B cell (primary cell): ENCODE results near the gene FAM13C. TPM values are rescaled to one million over a fixed set of nuclear protein-coding genes. Genes with fewer than 3 reads are reported as not detected.

ENCODE experiments used
- ATAC-seq: fragments of 200-7000 bp; cut with Tn5 transposase; one replicate; pipeline ENCODE4 v1.10.0; 2021; ENCODE audit warnings: low read depth, mild to moderate bottlenecking, moderate number of reproducible peaks, moderate library complexity
- CTCF ChIA-PET: fragments of 350-600 bp; sonication (Branson Sonifier 250); formaldehyde crosslinking; loops from one replicate; lab custom pipeline; 2021; ENCODE audit warnings: antibody characterized with exemption, inconsistent platforms; lab: Charles Lee
- POLR2A ChIA-PET: fragments of 350-600 bp; sonication (Branson Sonifier 250); formaldehyde crosslinking; loops from one replicate; lab custom pipeline; 2021; ENCODE audit warnings: antibody characterized with exemption; lab: Charles Lee
- DNase-seq: peaks from one replicate; pipeline ENCODE4 v3.0.0; 2013
- H2AFZ ChIP-seq: 2 replicates; pipeline ENCODE4 v1.6.1; 2012; ENCODE audit warnings: mild to moderate bottlenecking, low read depth, low read length; ENCODE audit not compliant: insufficient read depth, poor library complexity, severe bottlenecking
- H3K27ac ChIP-seq, 2 donors: 1 replicate in 1 of 2; 2 replicates in 1 of 2; pipeline ENCODE4 v1.5.1; 2012 to 2013; ENCODE audit warnings: low read length in 2 of 2, mild to moderate bottlenecking in 2 of 2, moderate library complexity in 1 of 2
- H3K27me3 ChIP-seq, 4 experiments: fragments of 200-600 bp in 1 of 4; sonication (generic) in 1 of 4; replicated peaks in 1 of 4; 1 replicate in 2 of 4; 2 replicates in 2 of 4; pipeline versions ENCODE4 v1.6.1 to v1.7.0; 2013 to 2016; ENCODE audit warnings: low read length in 3 of 4, mild to moderate bottlenecking in 2 of 4, mixed read lengths in 1 of 4, moderate library complexity in 1 of 4; ENCODE audit not compliant: insufficient read depth in 4 of 4, control insufficient read depth in 3 of 4; ENCODE audit errors: control extremely low read depth in 1 of 4
- H3K36me3 ChIP-seq, 2 experiments: replicated peaks in 1 of 2; 1 replicate in 1 of 2; 2 replicates in 1 of 2; pipeline versions ENCODE4 v1.6.1 to v1.7.1; 2013; ENCODE audit warnings: low read length in 1 of 2; ENCODE audit not compliant: insufficient read depth in 2 of 2, control insufficient read depth in 1 of 2; ENCODE audit errors: control extremely low read depth in 1 of 2, extremely low read depth in 1 of 2
- H3K4me1 ChIP-seq, 2 donors: fragments of 200-600 bp in 1 of 2; sonication (generic) in 1 of 2; 1 replicate in 1 of 2; 2 replicates in 1 of 2; pipeline versions ENCODE4 v1.5.1 to v1.6.1; 2013 to 2017; ENCODE audit warnings: low read length in 2 of 2; ENCODE audit not compliant: control insufficient read depth in 2 of 2, insufficient read depth in 2 of 2
- H3K4me2 ChIP-seq: replicated peaks from 2 replicates; pipeline ENCODE3; 2012; ENCODE audit warnings: mild to moderate bottlenecking, low read depth, low read length; ENCODE audit not compliant: poor library complexity, severe bottlenecking
- H3K4me3 ChIP-seq, 5 experiments: fragments of 200-600 bp in 1 of 5; sonication (generic) in 1 of 5; 1 replicate in 3 of 5; 2 replicates in 2 of 5; pipeline versions ENCODE4 v1.5.1 to v1.7.0; 2011 to 2016; ENCODE audit warnings: low read length in 4 of 5, mild to moderate bottlenecking in 4 of 5, low read depth in 2 of 5, control low read depth in 1 of 5, moderate library complexity in 1 of 5; ENCODE audit not compliant: insufficient read depth in 1 of 5; ENCODE audit errors: control extremely low read depth in 1 of 5, extremely low read depth in 1 of 5
- H3K79me2 ChIP-seq: fragments of 200-600 bp; sonication (generic); one replicate; pipeline ENCODE4 v1.6.0; 2016; ENCODE audit warnings: low read length; ENCODE audit not compliant: control insufficient read depth, insufficient read depth
- H3K9ac ChIP-seq: fragments of 200-600 bp; sonication (generic); 2 replicates; pipeline ENCODE4 v1.6.1; 2017; ENCODE audit warnings: mild to moderate bottlenecking, low read length, moderate library complexity
- H3K9me3 ChIP-seq, 3 donors: one replicate each; pipeline versions ENCODE4 v1.6.1 to v1.7.1; 2013; ENCODE audit warnings: low read length in 2 of 3; ENCODE audit not compliant: control insufficient read depth in 2 of 3, insufficient read depth in 1 of 3; ENCODE audit errors: control extremely low read depth in 1 of 3
- H4K20me1 ChIP-seq: 2 replicates; pipeline ENCODE4 v1.6.0; 2012; ENCODE audit warnings: mild to moderate bottlenecking, low read length; ENCODE audit not compliant: insufficient read depth, control insufficient read depth, poor library complexity, severe bottlenecking
- H3K27ac Mint-ChIP-seq: one replicate; pipeline ENCODE4 v1.8.0; 2021; ENCODE audit warnings: mixed read lengths
- H3K27me3 Mint-ChIP-seq: one replicate; pipeline ENCODE4 v1.8.0; 2021; ENCODE audit warnings: mixed read lengths
- H3K4me1 Mint-ChIP-seq: one replicate; pipeline ENCODE4 v1.8.0; 2021; ENCODE audit warnings: mixed read lengths
- H3K4me3 Mint-ChIP-seq: one replicate; pipeline ENCODE4 v1.8.0; 2021; ENCODE audit warnings: mixed read lengths
- H3K9me3 Mint-ChIP-seq: one replicate; pipeline ENCODE4 v1.8.0; 2022; ENCODE audit warnings: mixed read lengths; ENCODE audit not compliant: insufficient read depth
- EZH2 ChIP-seq: IDR thresholded peaks from 2 replicates; pipeline ENCODE4 v1.6.1; 2012; ENCODE audit warnings: borderline replicate concordance, low read depth, mild to moderate bottlenecking, moderate library complexity, low read length; ENCODE audit not compliant: insufficient read depth, poor library complexity, severe bottlenecking
- WGBS: methylation state at CpG from one replicate; pipeline ENCODE4 v1.1.5; 2013; ENCODE audit warnings: missing lambda C conversion rate; ENCODE audit not compliant: insufficient coverage; 5-methylcytosine and 5-hydroxymethylcytosine counted together
- intact Hi-C: fragments of 100-400 bp; cut with micrococcal nuclease; formaldehyde crosslinking; loops from one replicate; pipeline ENCODE4 v1.10.0; 2022
- polyA plus RNA-seq: library from polyadenylated mRNA; depleted of rRNA; stranded (reverse); fragments of >200 nt; gene quantifications from 2 replicates; pipeline ENCODE4 v1.2.3, GENCODE V29; 2012
- total RNA-seq, 2 donors: library from RNA; stranded (reverse); fragments of 120-200 nt in 1 of 2; gene quantifications; 1 replicate in 1 of 2; 2 replicates in 1 of 2; pipeline versions ENCODE4 v1.2.3 to v1.2.4, GENCODE V29; 2013 to 2022
- TF ChIP-seq, protein P1 (sequence below): fragments of 200-600 bp; IDR thresholded peaks from one replicate; pipeline ENCODE4 v1.8.0; 2022; ENCODE audit warnings: antibody characterized with exemption, mild to moderate bottlenecking

The FAM13C gene
- total and polyA plus RNA-seq, 2 donors (not counting 1 experiment from before 2014, with no cell fraction given) = not detected

DNA sequence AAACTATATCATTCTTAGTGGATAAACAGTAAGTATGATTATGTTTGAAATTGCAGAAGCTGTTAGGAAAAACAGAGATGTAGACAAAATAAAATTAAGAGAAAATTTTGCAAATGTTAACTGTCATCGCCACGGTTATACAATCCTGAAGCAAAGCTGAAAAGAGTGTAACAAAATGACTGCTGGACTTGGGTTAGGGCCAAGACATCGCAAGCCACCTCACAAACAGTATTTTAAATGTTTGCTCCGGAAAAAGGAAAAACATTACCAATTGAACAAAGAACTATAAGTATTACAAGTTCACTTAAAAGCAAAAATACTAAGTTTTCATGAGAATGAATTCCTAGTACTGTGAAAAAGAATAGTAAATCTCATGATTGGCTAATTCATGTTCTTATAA is 60.0 kb downstream of the FAM13C start:
- Mint-ChIP-seq H3K4me1 (no peaks in the 10 kb centered on the region), H3K27me3 (peaks cover 6% of the 10 kb centered on the region), H3K4me3 (no peak overlapping the region), H3K9me3 (no peaks in the 10 kb centered on the region), H3K27ac (no peak overlapping the region)
- Histone ChIP-seq H2AFZ (no peak overlapping the region), H3K4me2 (no peak overlapping the region), H3K36me3 (no peaks in the 10 kb centered on the region), H3K79me2 (no peaks in the 10 kb centered on the region), H3K4me3 (no peak overlapping the region), H3K9me3 (no peaks in the 10 kb centered on the region), H4K20me1 (no peaks in the 10 kb centered on the region), H3K27me3 (no peaks in the 10 kb centered on the region), H3K9ac (no peak overlapping the region), H3K4me1 (no peaks in the 10 kb centered on the region), H3K27ac (no peak overlapping the region)
- DNase-seq = no peak
- WGBS = 100% methylated on average over 2 of the region's 4 CpGs
- TF ChIP-seq, protein P1, sequence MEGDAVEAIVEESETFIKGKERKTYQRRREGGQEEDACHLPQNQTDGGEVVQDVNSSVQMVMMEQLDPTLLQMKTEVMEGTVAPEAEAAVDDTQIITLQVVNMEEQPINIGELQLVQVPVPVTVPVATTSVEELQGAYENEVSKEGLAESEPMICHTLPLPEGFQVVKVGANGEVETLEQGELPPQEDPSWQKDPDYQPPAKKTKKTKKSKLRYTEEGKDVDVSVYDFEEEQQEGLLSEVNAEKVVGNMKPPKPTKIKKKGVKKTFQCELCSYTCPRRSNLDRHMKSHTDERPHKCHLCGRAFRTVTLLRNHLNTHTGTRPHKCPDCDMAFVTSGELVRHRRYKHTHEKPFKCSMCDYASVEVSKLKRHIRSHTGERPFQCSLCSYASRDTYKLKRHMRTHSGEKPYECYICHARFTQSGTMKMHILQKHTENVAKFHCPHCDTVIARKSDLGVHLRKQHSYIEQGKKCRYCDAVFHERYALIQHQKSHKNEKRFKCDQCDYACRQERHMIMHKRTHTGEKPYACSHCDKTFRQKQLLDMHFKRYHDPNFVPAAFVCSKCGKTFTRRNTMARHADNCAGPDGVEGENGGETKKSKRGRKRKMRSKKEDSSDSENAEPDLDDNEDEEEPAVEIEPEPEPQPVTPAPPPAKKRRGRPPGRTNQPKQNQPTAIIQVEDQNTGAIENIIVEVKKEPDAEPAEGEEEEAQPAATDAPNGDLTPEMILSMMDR = no peak
- no peak for TF ChIP-seq EZH2
- ChIA-PET CTCF (no interaction called here), POLR2A (no interaction called here)
- intact Hi-C loops = no loop called here
- no peak for ATAC-seq

DNA sequence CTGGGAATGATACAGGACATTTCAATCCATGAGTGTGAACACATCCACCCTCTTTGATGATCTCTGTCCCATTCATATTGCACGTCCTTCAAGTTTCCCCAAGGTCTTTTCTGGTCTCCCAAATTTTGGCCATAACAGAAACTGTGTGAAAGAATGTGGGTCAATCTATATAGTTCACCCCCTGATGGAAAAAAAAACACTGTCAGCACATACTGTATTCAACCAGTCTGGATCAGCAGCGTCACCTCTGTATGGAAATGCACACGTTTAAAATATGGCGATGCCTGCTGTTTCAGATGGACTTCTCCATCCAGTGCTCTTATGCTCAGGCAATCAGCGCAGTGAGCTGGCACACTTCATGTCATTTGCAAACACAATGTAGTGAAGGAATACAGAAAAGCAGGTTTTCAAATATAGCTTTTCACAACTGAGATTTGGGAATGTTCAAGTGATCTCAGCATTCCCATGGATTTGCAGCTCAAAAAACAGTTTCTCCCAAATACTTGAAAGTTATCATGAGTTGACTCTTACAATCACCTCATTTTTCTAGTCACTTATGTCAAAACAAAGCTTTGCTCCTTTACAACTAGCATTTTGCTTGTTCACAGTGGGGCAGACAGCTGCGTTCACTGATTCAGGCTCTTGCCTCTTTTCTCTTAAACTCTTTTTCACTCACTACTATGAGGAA is 61.1 kb downstream of the FAM13C start:
- Histone ChIP-seq H3K4me1 (no peaks in the 10 kb centered on the region), H3K4me2 (no peak overlapping the region), H3K27ac (no peak overlapping the region), H3K9me3 (no peaks in the 10 kb centered on the region), H3K36me3 (no peaks in the 10 kb centered on the region), H2AFZ (no peak overlapping the region), H3K9ac (no peak overlapping the region), H3K27me3 (no peaks in the 10 kb centered on the region), H3K4me3 (no peak overlapping the region), H4K20me1 (no peaks in the 10 kb centered on the region), H3K79me2 (no peaks in the 10 kb centered on the region)
- CTCF ChIA-PET = interaction anchor here (0.6 kb wide), 1 partner anchor 15 kb away, joined by 3 read pairs; no protein-coding TSS in a partner anchor
- no CpG with 5 or more reads among the region's 6 CpGs for WGBS
- Mint-ChIP-seq H3K27ac (no peak overlapping the region), H3K4me3 (no peak overlapping the region), H3K27me3 (peaks cover 6% of the 10 kb centered on the region), H3K9me3 (no peaks in the 10 kb centered on the region), H3K4me1 (no peaks in the 10 kb centered on the region)
- POLR2A ChIA-PET = no interaction called here
- TF ChIP-seq, protein P1 = no peak
- no peak for TF ChIP-seq EZH2
- ATAC-seq (no peak), DNase-seq (no peak)
- intact Hi-C loops = no loop called here
